GM19240 (cell line): ENCODE measurements around the gene GSTM1.

Experiments
- DNase-seq: peaks from one replicate; pipeline ENCODE4 v3.0.0; 2011; ENCODE audit warnings: low spot score; ENCODE audit not compliant: insufficient read length

The GSTM1 gene

DNA sequence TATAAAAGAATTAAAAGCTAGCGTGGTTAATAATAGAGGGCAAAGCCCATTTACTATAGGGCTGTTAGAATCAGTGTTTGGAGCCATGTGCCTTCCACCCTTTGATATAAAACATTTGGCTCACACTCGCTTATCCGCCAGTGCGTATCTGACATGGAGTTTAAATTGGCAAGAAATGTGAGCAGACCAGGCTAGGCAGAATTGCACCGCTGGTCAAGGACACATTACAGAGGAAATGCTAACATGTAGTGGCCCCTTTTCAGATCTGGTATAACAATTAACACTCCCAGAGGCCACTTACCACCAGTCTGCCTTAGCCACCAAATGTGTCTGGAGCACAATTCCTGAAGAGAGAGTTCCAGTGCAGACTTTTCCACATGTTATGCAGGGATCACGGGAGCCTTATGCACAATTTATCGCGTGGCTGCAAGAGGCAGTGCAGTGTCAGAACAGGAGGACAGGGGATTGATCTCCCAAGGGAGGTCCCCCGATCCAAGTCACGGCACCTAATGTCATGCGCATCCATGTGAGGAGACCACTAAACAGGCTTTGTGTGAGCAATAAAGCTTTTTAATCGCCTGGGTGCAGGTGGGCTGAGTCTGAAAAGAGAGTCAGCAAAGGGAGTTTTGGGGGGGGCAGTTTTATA lies 39.2 kb downstream of the GSTM1 start:
- DNase-seq, result no peak

DNA sequence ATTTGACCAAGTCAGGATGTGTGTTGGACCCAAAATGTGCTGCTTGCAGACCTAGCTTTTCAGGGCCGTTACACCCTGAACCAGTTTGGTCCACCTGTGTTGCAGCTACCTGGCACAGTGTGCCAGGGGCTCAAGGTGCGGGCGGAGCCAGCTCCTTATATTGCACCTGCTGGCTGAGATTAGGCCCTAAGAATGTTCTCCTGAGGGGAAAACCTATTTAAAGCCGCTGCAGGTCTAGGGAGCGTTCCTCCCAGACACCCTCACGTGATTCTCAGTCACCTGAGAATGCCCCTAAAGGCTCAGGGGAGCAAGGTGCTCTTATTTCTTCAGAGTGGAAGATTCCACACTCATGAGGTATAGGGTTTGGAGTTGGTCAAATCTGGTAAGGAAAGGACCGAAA lies 41.3 kb downstream of the GSTM1 start:
- no peak for DNase-seq

DNA sequence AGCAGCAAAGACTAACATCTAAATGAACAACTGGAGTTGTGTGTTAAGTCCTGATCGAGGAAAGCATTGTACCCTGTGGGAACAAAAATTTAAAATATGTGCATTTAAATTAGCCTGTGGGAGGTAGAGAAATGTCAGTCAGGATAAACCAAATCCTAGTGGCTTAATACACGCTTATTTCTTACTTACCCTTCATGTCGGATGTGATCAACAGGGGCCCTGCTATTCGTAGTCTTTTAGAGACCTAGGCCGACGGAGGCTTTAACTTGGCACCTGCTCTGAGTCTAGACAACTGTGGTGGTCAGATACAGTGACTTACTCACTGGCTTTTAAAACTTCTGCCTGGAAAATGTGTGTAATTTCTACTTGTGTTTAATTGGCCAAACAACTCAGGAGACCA lies 43.0 kb downstream of the GSTM1 start:
- no peak for DNase-seq

DNA sequence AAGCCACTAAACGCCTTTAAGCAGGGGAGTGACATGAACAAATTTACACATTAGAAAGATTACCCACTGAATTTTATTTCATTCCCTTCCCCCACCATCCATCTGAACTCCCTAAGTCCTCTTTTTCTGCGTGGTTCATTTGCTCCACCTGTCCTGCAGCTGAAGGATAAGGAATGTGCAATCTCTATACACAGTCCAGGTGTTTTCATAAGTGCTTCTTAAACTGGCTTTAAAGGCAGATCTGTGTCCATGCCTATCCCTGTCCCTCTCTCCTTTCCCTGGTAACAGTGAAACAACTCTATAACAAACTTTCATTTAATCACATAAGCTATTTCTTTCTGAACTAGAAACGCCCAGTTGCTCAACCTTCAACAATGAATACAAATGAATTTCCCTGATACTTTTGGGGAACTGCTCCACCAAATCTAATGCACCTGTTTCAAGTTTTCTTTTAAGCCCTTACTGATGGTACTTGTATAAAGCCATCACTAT lies 44.8 kb downstream of the GSTM1 start:
- no peak for DNase-seq

DNA sequence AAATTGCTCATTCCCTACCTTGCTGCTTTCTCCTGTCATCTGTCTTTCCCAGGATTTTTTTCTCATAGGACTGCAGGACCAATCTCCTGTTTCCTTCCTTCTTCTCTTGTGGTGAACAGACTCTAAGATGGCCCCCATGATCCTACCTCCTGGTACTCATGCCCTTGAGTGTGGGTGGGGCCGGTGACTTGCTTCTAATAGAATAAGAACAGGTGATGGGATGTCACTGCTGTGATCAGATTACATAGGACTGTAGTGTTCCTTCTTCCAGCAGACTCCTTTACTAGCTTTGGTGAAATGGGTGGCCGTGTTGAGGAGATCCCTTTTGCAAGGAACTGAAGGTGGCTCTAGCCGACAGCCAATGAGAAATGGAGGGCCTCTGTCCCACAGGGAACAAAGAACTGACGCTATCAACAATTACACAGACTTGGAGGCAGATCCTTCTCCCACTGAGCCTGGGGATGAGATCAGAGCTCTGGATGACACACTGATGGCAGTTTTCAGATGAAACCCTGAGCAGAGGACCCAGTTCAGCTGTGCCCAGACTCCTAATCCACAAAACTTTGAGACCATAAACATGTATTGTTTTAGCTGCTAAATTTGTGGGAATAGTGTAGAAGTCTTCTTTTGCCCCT lies 45.7 kb downstream of the GSTM1 start:
- no peak for DNase-seq

DNA sequence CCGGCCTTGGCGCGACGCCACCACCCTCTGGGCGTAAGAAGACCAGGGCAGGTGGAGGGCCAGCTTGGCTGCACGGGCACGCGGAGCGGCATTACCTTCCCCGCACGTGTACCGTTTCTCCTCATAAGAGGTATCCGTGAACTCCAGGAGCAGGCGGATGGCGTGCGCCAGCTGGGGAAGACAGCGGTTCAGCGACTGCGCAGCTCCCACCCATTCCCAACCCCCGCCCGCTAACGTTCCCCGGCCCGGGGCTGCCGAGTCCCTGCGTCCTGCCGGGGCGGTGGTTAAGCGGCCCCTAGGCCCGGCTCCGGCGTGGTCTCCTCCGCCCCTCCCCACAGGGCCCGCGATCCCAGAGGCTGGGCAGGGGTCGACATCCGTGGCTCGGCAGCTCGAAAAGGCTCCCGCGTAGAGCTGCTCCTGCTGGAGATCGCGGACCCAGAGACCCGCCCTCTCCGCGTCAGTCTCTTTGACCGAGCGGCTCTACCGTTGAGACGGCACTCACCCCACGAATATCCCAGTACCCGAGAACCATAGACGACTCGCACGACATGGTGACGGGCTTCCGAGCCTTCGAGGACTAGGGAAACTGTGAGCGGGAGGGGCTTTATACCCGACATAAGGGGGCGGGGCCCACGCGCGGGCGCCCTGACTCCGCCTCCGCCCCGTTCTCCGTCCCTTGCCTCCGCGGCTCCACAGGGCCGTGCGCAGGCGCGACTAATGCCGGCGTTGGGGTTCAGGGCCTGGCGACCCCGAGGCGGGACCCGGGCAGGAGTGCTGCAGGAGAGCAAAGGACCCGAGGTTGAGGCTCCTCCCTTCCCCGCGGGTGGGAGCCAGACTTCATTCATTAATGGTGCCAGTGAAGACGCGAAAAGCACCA lies 52.4 kb downstream of the GSTM1 start:
- peak; percentile 78 for DNase-seq

GRCh38 chr1:109740615-109741373 lies 53.2 kb downstream of the GSTM1 start, which contains the start of gene GSTM3:
GSTM3 (minus strand) TSS chr1:109741038; CDS start chr1:109740287, 751 bp downstream.
- DNase-seq, result no peak
